GM13976 (cell line): ENCODE results near the gene PCDHGA5.
"Not testable (repeated sequence)": the region's sequence is repeated elsewhere in the genome, so short reads cannot be mapped to it uniquely, and the experiment has no call there.

Experiments
- DNase-seq: peaks from one replicate; pipeline ENCODE4 v3.0.0; 2012; ENCODE audit warnings: low spot score
- CTCF ChIP-seq: IDR thresholded peaks from 2 replicates; pipeline ENCODE4 v1.5.1; 2012; ENCODE audit warnings: borderline replicate concordance, mild to moderate bottlenecking; ENCODE audit not compliant: insufficient read depth; ENCODE audit errors: extremely low read depth, missing control alignments, control extremely low read depth
- in situ Hi-C: fragments of 300-500 bp; cut with MboI; formaldehyde crosslinking; loops from one replicate; pipeline ENCODE4 v1.12.0; 2022; ENCODE audit warnings: low sequenced_read_pairs, mixed read lengths, inconsistent platforms; ENCODE audit not compliant: unreplicated experiment

The PCDHGA5 gene

GRCh38 chr5:141366016-141366896, 2.3 kb downstream of the PCDHGA5 start:
- in situ Hi-C loops, result no loop called here
- TF ChIP-seq CTCF, result no peak
- DNase-seq, result no peak

- DNase-seq, result peak; percentile 57
- in situ Hi-C loops, result no loop called here
- TF ChIP-seq CTCF, result peak; percentile 53
These were observed 6.3 kb downstream of the PCDHGA5 start, which contains the start of gene PCDHGB3 for GRCh38 chr5:141369994-141370848. Gene PCDHGB3, plus strand, starts transcription at chr5:141370242. Its CDS starts 153 bp downstream, at chr5:141370395.

- in situ Hi-C loops, result no loop called here
- no peak for DNase-seq
- no peak for TF ChIP-seq CTCF
These were observed 7.9 kb downstream of the PCDHGA5 start for GRCh38 chr5:141371572-141372475.

- TF ChIP-seq CTCF, result peak; percentile 15
- no peak for DNase-seq
- in situ Hi-C loops, result no loop called here
These were observed 9.8 kb downstream of the PCDHGA5 start, which contains the start of gene PCDHGA6 for GRCh38 chr5:141373673-141374317. Gene PCDHGA6, plus strand, starts transcription at chr5:141373891. Its CDS starts 193 bp downstream, at chr5:141374084.

- no peak for TF ChIP-seq CTCF
- in situ Hi-C loops, result no loop called here
- DNase-seq, result no peak
These were observed 10.7 kb downstream of the PCDHGA5 start for GRCh38 chr5:141374627-141375026.

GRCh38 chr5:141375444-141376155, 11.6 kb downstream of the PCDHGA5 start:
- in situ Hi-C loops, DNase-seq: not testable (repeated sequence)
